Osteoblast (primary cell): ENCODE data around the gene SIGLEC9. TPM values are rescaled to one million over a fixed set of nuclear protein-coding genes. Genes with fewer than 3 reads are reported as not detected.

Source experiments
- DNase-seq: peaks from one replicate; pipeline ENCODE4 v3.0.0; 2011; ENCODE audit warnings: low spot score, mixed read lengths; ENCODE audit not compliant: insufficient read length; ENCODE audit errors: missing footprints
- H2AFZ ChIP-seq: 2 replicates; pipeline ENCODE4 v1.6.0; 2011; ENCODE audit warnings: mild to moderate bottlenecking, low read length
- H3K27ac ChIP-seq: 2 replicates; pipeline ENCODE4 v1.5.1; 2011; ENCODE audit warnings: mild to moderate bottlenecking, low read depth, low read length, moderate library complexity
- H3K27me3 ChIP-seq: 2 replicates; pipeline ENCODE4 v1.6.0; 2012; ENCODE audit warnings: mild to moderate bottlenecking, control low read depth, inconsistent platforms, low read length, moderate library complexity; ENCODE audit not compliant: insufficient read depth
- H3K36me3 ChIP-seq: 2 replicates; pipeline ENCODE4 v1.5.1; 2011; ENCODE audit warnings: mild to moderate bottlenecking, low read length, control low read depth, moderate library complexity; ENCODE audit not compliant: insufficient read depth
- H3K4me1 ChIP-seq: 2 replicates; pipeline ENCODE4 v1.5.1; 2011; ENCODE audit warnings: mild to moderate bottlenecking, low read length, control low read depth, moderate library complexity; ENCODE audit not compliant: insufficient read depth
- H3K4me2 ChIP-seq: 2 replicates; pipeline ENCODE4 v1.6.0; 2011; ENCODE audit warnings: mild to moderate bottlenecking, low read length; ENCODE audit not compliant: insufficient read depth
- H3K4me3 ChIP-seq: fragments of 200-600 bp; sonication (generic); 3 replicates; pipeline ENCODE4 v1.5.1; 2012; ENCODE audit warnings: mild to moderate bottlenecking, low read length, inconsistent platforms; ENCODE audit not compliant: insufficient read depth
- H3K79me2 ChIP-seq: 2 replicates; pipeline ENCODE4 v1.6.0; 2012; ENCODE audit warnings: mild to moderate bottlenecking, low read length, control low read depth, inconsistent platforms; ENCODE audit not compliant: insufficient read depth
- H3K9me3 ChIP-seq: 2 replicates; pipeline ENCODE4 v1.5.1; 2011; ENCODE audit warnings: low read depth, low read length, control low read depth
- H4K20me1 ChIP-seq: 2 replicates; pipeline ENCODE4 v1.6.0; 2012; ENCODE audit warnings: mild to moderate bottlenecking, low read length, control low read depth; ENCODE audit not compliant: insufficient read depth
- total RNA-seq: library from RNA; depleted of rRNA; stranded (reverse); fragments of >200 nt; gene quantifications from 2 replicates; pipeline ENCODE4 v1.2.3, GENCODE V29; 2012
- TF ChIP-seq, protein P1 (sequence below): IDR thresholded peaks from 2 replicates; pipeline ENCODE4 v1.5.1; 2011; ENCODE audit warnings: mild to moderate bottlenecking, low read depth, low read length, moderate library complexity; ENCODE audit errors: extremely low read depth

SIGLEC9 gene
- total RNA-seq, 1 donor = not detected

DNA sequence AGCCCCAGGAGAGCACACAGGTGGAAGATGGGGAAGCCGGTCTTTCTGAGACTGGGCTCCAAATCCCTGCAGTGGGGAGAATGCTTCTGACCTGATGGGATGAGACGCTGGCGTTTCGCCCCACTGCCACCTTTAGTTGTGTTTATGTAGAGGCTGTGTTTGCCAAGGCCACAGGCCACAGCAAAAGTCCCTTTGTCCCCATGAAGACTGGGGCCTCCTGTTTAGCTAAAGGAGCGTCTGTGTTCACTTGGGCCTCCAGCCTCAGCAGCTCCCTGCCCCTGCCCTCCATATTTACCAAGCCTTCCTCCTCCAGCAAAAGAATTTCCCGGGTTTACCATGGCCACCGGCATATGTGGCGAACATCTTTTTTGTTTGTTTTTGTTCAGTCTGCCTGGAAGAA, 31.6 kb upstream of the SIGLEC9 start:
- Histone ChIP-seq H3K4me2 (no peak overlapping the region), H3K79me2 (no peaks in the 10 kb centered on the region), H3K9me3 (no peaks in the 10 kb centered on the region), H2AFZ (no peak overlapping the region), H3K4me3 (no peak overlapping the region), H3K27ac (no peak overlapping the region), H4K20me1 (peaks cover 28% of the 10 kb centered on the region), H3K4me1 (no peaks in the 10 kb centered on the region), H3K27me3 (no peaks in the 10 kb centered on the region), H3K36me3 (peaks cover 4% of the 10 kb centered on the region)
- TF ChIP-seq, protein P1, sequence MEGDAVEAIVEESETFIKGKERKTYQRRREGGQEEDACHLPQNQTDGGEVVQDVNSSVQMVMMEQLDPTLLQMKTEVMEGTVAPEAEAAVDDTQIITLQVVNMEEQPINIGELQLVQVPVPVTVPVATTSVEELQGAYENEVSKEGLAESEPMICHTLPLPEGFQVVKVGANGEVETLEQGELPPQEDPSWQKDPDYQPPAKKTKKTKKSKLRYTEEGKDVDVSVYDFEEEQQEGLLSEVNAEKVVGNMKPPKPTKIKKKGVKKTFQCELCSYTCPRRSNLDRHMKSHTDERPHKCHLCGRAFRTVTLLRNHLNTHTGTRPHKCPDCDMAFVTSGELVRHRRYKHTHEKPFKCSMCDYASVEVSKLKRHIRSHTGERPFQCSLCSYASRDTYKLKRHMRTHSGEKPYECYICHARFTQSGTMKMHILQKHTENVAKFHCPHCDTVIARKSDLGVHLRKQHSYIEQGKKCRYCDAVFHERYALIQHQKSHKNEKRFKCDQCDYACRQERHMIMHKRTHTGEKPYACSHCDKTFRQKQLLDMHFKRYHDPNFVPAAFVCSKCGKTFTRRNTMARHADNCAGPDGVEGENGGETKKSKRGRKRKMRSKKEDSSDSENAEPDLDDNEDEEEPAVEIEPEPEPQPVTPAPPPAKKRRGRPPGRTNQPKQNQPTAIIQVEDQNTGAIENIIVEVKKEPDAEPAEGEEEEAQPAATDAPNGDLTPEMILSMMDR = no peak
- DNase-seq = no peak

DNA sequence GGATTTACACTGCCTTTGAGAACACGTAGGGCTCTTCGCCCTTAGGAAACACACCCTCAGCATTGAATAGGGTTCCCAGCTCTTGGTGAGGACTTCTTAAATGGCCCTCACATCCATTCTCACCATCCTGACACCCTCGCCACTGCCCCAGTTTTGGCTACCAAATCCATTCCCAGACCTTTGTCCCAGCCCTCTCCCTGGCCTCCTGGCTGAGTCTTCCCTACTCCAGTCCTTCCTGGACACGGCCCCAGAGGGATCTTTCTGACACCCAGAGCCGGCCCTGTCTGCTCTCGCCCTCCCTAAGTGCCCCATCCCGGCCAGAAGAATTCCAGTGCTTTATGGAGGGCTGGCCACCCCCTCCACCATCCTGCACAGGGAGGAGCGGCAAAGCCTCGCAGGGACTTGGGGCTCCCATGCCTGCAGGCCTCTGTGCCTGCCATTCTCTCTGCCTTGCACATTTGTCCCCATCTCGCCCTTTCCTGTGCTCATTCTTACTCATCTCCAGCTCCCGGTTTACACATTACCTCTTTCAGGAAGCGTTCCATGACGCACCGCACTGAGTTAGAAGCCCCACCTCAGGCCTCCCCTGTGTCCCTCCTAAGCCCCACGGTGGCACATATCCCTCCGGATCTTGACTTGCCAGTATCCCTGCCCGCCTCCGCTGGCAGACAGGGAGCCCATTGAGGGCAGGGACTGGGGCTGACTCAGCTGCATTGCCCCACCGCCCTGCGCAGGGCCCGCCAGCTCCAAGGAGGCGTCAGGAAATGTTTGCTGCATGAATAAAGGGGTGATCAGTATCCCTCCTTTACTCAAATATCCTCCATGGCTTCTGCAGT, 31.0 kb upstream of the SIGLEC9 start:
- no peaks in the 10 kb centered on the region for H3K9me3 ChIP-seq
- no peak overlapping the region for H3K4me2 ChIP-seq
- no peaks in the 10 kb centered on the region for H3K79me2 ChIP-seq
- TF ChIP-seq, protein P1 = no peak
- peak; percentile 75 for DNase-seq
- no peak overlapping the region for H3K27ac ChIP-seq
- H3K27me3 ChIP-seq = no peaks in the 10 kb centered on the region
- H3K4me3 ChIP-seq = no peak overlapping the region
- H3K4me1 ChIP-seq = no peaks in the 10 kb centered on the region
- H3K36me3 ChIP-seq = peaks cover 4% of the 10 kb centered on the region
- H4K20me1 ChIP-seq = peaks cover 29% of the 10 kb centered on the region
- H2AFZ ChIP-seq = no peak overlapping the region

DNA sequence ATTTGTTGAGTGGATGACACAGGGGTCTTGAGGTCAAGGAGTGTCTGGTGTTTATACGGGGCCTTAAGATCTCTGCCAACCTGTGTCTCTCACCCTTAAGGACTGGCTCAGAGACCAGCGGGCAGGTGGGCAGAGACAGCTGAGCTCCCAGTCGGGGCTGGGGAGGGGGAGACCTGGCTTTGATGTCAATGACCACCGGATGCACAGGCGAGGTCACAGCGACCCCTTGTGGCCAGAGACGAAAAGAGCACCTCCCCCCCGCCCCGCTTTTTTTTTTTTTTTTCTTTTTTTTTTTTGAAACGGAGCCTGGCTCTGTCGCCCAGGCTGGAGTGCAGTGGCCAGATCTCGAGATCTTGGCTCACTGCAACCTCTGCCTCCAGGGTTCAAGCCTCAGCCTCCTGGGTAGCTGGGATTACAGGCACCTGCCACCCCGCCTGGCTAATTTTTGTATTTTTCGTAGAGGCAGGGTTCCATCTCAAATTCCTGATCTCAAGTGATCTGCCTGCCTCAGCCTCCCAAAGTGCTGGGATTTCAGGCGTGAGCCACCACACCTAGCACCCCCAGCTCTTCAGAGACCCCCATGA, 29.9 kb upstream of the SIGLEC9 start:
- no peak overlapping the region for H3K4me3 ChIP-seq
- no peaks in the 10 kb centered on the region for H3K9me3 ChIP-seq
- peaks cover 4% of the 10 kb centered on the region for H3K36me3 ChIP-seq
- H3K4me1 ChIP-seq = no peaks in the 10 kb centered on the region
- H4K20me1 ChIP-seq = peaks cover 35% of the 10 kb centered on the region
- H2AFZ ChIP-seq = no peak overlapping the region
- TF ChIP-seq, protein P1 = peak; percentile 59
- H3K27me3 ChIP-seq = no peaks in the 10 kb centered on the region
- H3K79me2 ChIP-seq = peaks cover 4% of the 10 kb centered on the region
- H3K27ac ChIP-seq = no peak overlapping the region
- H3K4me2 ChIP-seq = no peak overlapping the region
- peak; percentile 84 for DNase-seq

DNA sequence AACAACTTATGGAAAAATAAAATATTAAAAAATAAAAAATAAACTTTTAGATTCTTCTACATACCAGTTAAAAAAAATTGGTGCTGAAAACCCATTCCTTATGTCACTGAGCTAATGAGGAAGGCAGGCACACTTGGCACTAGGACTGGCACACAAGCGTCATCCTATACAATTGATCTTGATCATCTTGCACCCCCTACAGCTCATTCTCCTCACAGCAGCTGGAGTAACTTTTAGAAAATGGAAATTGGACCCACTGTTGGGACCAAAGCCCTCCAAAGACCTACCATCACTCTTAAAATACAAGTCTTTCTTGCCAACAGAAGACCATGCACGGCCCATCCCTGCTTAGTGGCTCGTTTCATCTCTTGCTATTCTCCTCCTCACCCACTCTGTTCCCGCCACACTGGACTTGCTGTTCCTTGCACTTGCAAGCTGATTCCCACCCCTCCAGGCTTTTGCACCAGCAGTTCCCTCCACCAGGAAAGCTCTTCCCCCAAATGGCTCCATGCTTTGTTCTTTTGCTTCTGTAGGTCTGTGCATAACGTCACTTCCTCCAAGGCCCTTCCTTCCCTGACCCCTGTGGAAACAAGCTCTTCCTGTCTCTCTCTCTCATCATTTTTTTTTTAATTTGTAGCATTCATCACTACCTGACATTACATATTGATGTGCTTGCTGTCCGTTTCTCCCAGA, 28.1 kb upstream of the SIGLEC9 start:
- H3K79me2 ChIP-seq = peaks cover 13% of the 10 kb centered on the region
- DNase-seq = peak; percentile 86

More for the DNA sequence above, 28.1 kb upstream of the SIGLEC9 start:
- no peaks in the 10 kb centered on the region for H3K27me3 ChIP-seq
- H2AFZ ChIP-seq = no peak overlapping the region
- no peak overlapping the region for H3K27ac ChIP-seq
- peaks cover 6% of the 10 kb centered on the region for H3K4me1 ChIP-seq
- no peaks in the 10 kb centered on the region for H3K9me3 ChIP-seq
- H3K4me3 ChIP-seq = no peak overlapping the region
- peaks cover 48% of the 10 kb centered on the region for H4K20me1 ChIP-seq
- peaks cover 7% of the 10 kb centered on the region for H3K36me3 ChIP-seq
- H3K4me2 ChIP-seq = no peak overlapping the region
- TF ChIP-seq, protein P1 = peak; percentile 24
